GM23338 (cell line): Measurements from ENCODE around the gene EYA4.

Experiments used
- CTCF ChIP-seq, 2 experiments: fragments of 200-600 bp in 1 of 2; sonication (generic) in 1 of 2; conservative IDR thresholded peaks; 2 replicates each; pipeline versions ENCODE4 v1.5.1 to v1.6.1; 2016 to 2017; ENCODE audit warnings: antibody characterized with exemption in 2 of 2, low read depth in 2 of 2, mild to moderate bottlenecking in 2 of 2, moderate library complexity in 1 of 2
- ETS1 ChIP-seq: IDR thresholded peaks from 2 replicates; pipeline ENCODE4 v1.6.1; 2016; ENCODE audit warnings: antibody characterized with exemption
- EZH2 ChIP-seq: fragments of 200-600 bp; sonication (generic); IDR thresholded peaks from one replicate; pipeline ENCODE4 v1.8.0; 2017; ENCODE audit warnings: antibody characterized with exemption, mild to moderate bottlenecking, low read depth; ENCODE audit not compliant: unreplicated experiment
- EZH2phosphoT487 ChIP-seq: fragments of 200-600 bp; sonication (generic); IDR thresholded peaks from one replicate; pipeline ENCODE4 v1.8.1; 2018; ENCODE audit warnings: antibody characterized with exemption; ENCODE audit not compliant: unreplicated experiment
- JUNB ChIP-seq: IDR thresholded peaks from one replicate; pipeline ENCODE4 v1.6.1; 2016; ENCODE audit warnings: antibody characterized with exemption; ENCODE audit not compliant: unreplicated experiment
- POLR2AphosphoS5 ChIP-seq: IDR thresholded peaks from 2 replicates; pipeline ENCODE4 v1.6.1; 2016; ENCODE audit warnings: antibody characterized with exemption, low read depth

GRCh38 chr6:133548423-133549159, 307.4 kb downstream of the EYA4 start:
- TF ChIP-seq CTCF (conservative IDR thresholded peaks at IDR 0.05; ENCODE audit: low read depth in 2 of 2): no peak
- TF ChIP-seq EZH2: no peak
- no peak for TF ChIP-seq POLR2AphosphoS5
- no peak for TF ChIP-seq JUNB
- no peak for TF ChIP-seq EZH2phosphoT487
- TF ChIP-seq ETS1: no peak
